ENCODE data around the gene BECN2. TPM values are rescaled to one million over a fixed set of nuclear protein-coding genes. Genes with fewer than 3 reads are reported as not detected.
A peak's percentile ranks its signal among the peaks of the same experiment; 100 is the strongest.

BECN2 gene
- total RNA-seq (not detected), polyA plus RNA-seq (not detected)
- long read RNA-seq, donor 1, result 0 reads
- long read RNA-seq, donor 2, result 0 reads
- long read RNA-seq, donor 3, result 0 reads
- long read RNA-seq, donor 4, result 0 reads
- long read RNA-seq, donor 5, result 0 reads
- long read RNA-seq, donor 6, result 0 reads
- long read RNA-seq, donor 7, result 0 reads
- long read RNA-seq, donor 8, result 0 reads
- long read RNA-seq, donor 9, result 0 reads
- long read RNA-seq, donor 10, result 0 reads

GRCh38 chr1:241957692-241958494 is at the start of gene BECN2:
BECN2 (plus strand) TSS chr1:241957767; CDS start chr1:241957767, 0 bp downstream.
- intact Hi-C loops (cut with DNase I), result no loop called here
- 87 to 94% (median 91%) methylated on average over 14 to 33 of the region's 33 CpGs for WGBS, 4 donors
- H3K36me3 ChIP-seq (replicated peaks in 1 of 2), result no peaks in the 10 kb centered on the region
- TF ChIP-seq CTCF (IDR thresholded peaks at IDR 0.05) (no peak), POLR2A (IDR thresholded peaks at IDR 0.05) (no peak)
- DNase-seq, result no peak
- H3K4me1 ChIP-seq (replicated peaks in 1 of 2), result no peaks in the 10 kb centered on the region
- H3K4me3 ChIP-seq, result no peak within 1 kb of the TSS
- H3K9me3 ChIP-seq (replicated peaks in 1 of 3), result no peaks in the 10 kb centered on the region
- H3K27me3 ChIP-seq, result no peaks in the 10 kb centered on the region
- no peak within 1 kb of the TSS for H3K27ac ChIP-seq

GRCh38 chr1:241916196-241916595 is 41.4 kb upstream of the BECN2 start:
- intact Hi-C loops (cut with DNase I), result no loop called here
- no peak overlapping the region for H3K27ac ChIP-seq

GRCh38 chr1:241917487-241917886 is 40.1 kb upstream of the BECN2 start:
- no peak for TF ChIP-seq POLR2A (IDR thresholded peaks at IDR 0.05)
- no peak for TF ChIP-seq CTCF (IDR thresholded peaks at IDR 0.05)
- WGBS, 4 donors, result 93 to 98% (median 95%) methylated on average over 12 of the region's 12 CpGs
- no peaks in the 10 kb centered on the region for H3K4me1 ChIP-seq (replicated peaks in 1 of 2)
- H3K4me3 ChIP-seq, result no peak overlapping the region
- intact Hi-C loops (cut with DNase I), result no loop called here
- H3K27ac ChIP-seq, result no peak overlapping the region
- no peak for DNase-seq
- H3K27me3 ChIP-seq, result no peaks in the 10 kb centered on the region
- no peaks in the 10 kb centered on the region for H3K9me3 ChIP-seq (replicated peaks in 1 of 3)
- no peaks in the 10 kb centered on the region for H3K36me3 ChIP-seq (replicated peaks in 1 of 2)

More at GRCh38 chr1:241916196-241916595, 41.4 kb upstream of the BECN2 start:
- H3K36me3 ChIP-seq (replicated peaks in 1 of 2), result no peaks in the 10 kb centered on the region
- H3K9me3 ChIP-seq (replicated peaks in 1 of 3), result no peaks in the 10 kb centered on the region
- TF ChIP-seq CTCF (IDR thresholded peaks at IDR 0.05) (no peak), POLR2A (IDR thresholded peaks at IDR 0.05) (no peak)
- H3K4me1 ChIP-seq (replicated peaks in 1 of 2), result no peaks in the 10 kb centered on the region
- H3K4me3 ChIP-seq, result no peak overlapping the region
- DNase-seq, result no peak
- 93 to 96% (median 94%) methylated on average over 7 of the region's 7 CpGs for WGBS, 4 donors
- no peaks in the 10 kb centered on the region for H3K27me3 ChIP-seq

- 53 to 64% (median 56%) methylated on average over 5 of the region's 5 CpGs for WGBS, 4 donors
- Histone ChIP-seq H3K9me3 (replicated peaks in 1 of 3) (no peaks in the 10 kb centered on the region), H3K4me1 (replicated peaks in 1 of 2) (no peaks in the 10 kb centered on the region), H3K4me3 (no peak overlapping the region), H3K27ac (peak overlapping the region in 1 of 5 donors; percentile 34), H3K27me3 (no peaks in the 10 kb centered on the region), H3K36me3 (replicated peaks in 1 of 2) (no peaks in the 10 kb centered on the region)
- intact Hi-C loops (cut with DNase I), result no loop called here
- DNase-seq, result peak; percentile 37 to 75 (median 70)
- TF ChIP-seq CTCF (IDR thresholded peaks at IDR 0.05) (no peak), POLR2A (IDR thresholded peaks at IDR 0.05) (no peak)
These were observed 38.7 kb upstream of the BECN2 start for GRCh38 chr1:241918879-241919278.
